Prostate gland (tissue), 2 donors: Measurements from ENCODE around the gene VAV2.

Experiments
- CTCF ChIP-seq, 4 experiments: fragments of 200-600 bp in 2 of 4; fragments of 450-650 bp in 2 of 4; sonication (generic) in 2 of 4; IDR thresholded peaks; 1 replicate in 3 of 4; 2 replicates in 1 of 4; pipeline ENCODE4 v1.5.1; 2016 to 2019; ENCODE audit warnings: antibody characterized with exemption in 4 of 4, mild to moderate bottlenecking in 2 of 4, moderate library complexity in 2 of 4
- POLR2A ChIP-seq: fragments of 450-650 bp; IDR thresholded peaks from one replicate; pipeline ENCODE4 v1.6.1; 2016; ENCODE audit warnings: antibody characterized with exemption, mild to moderate bottlenecking
- POLR2AphosphoS5 ChIP-seq: sonication (generic); formaldehyde crosslinking; IDR thresholded peaks from one replicate; pipeline ENCODE4 v1.6.1; 2017; ENCODE audit warnings: antibody characterized with exemption

GRCh38 chr9:133906932-133907910 is 84.9 kb downstream of the VAV2 start:
- no peak for TF ChIP-seq CTCF (IDR thresholded peaks at IDR 0.05)
- TF ChIP-seq POLR2A = no peak
- no peak for TF ChIP-seq POLR2AphosphoS5
